Fibroblast of skin of left quadriceps (primary cell): ENCODE measurements around the gene OR10S1.
"Not testable (repeated sequence)": the region's sequence is repeated elsewhere in the genome, so short reads cannot be mapped to it uniquely, and the experiment has no call there.

Experiments used
- DNase-seq, 2 experiments: peaks; one replicate each; pipeline ENCODE4 v3.0.0-alpha.2; 2013; ENCODE audit warnings: low read depth in 2 of 2

OR10S1 gene

GRCh38 chr11:123977731-123978347, at the start of gene OR10S1:
OR10S1 (minus strand) TSS chr11:123977781; CDS start chr11:123977664, 117 bp downstream.
- DNase-seq, result no peak

- no peak for DNase-seq
Measured at GRCh38 chr11:124026498-124026897, 48.9 kb upstream of the OR10S1 start, which contains the start of gene OR10G8. OR10G8 (plus strand) TSS chr11:124026798; CDS start chr11:124029623, 2,825 bp downstream.

- DNase-seq, result not testable (repeated sequence)
Measured at GRCh38 chr11:124015837-124016236, 38.3 kb upstream of the OR10S1 start.

GRCh38 chr11:124012697-124013096, 35.1 kb upstream of the OR10S1 start, which contains the start of gene OR10G4:
OR10G4 (plus strand) TSS chr11:124012997; CDS start chr11:124015575, 2,578 bp downstream.
- no peak for DNase-seq

- no peak for DNase-seq
Measured at GRCh38 chr11:123995119-123995518, 17.5 kb upstream of the OR10S1 start, which contains the start of gene OR10G6. OR10G6 (minus strand) TSS chr11:123995161; CDS start chr11:123995161, 0 bp downstream.

- DNase-seq, result no peak
Measured at GRCh38 chr11:123979311-123979710, 1.7 kb upstream of the OR10S1 start.

- DNase-seq, result no peak
Measured at GRCh38 chr11:123976770-123977560, 616 bp downstream of the OR10S1 start.

GRCh38 chr11:123973816-123974215, 3.8 kb downstream of the OR10S1 start:
- DNase-seq, result peak; percentile 20 to 21

GRCh38 chr11:123956752-123957151, 20.8 kb downstream of the OR10S1 start:
- no peak for DNase-seq

GRCh38 chr11:123945132-123945531, 32.4 kb downstream of the OR10S1 start:
- DNase-seq, result no peak

- DNase-seq, result no peak
Measured at GRCh38 chr11:123943738-123944137, 33.8 kb downstream of the OR10S1 start, which contains the start of gene OR6T1. OR6T1 (minus strand) TSS chr11:123943838; CDS start chr11:123943838, 0 bp downstream.

GRCh38 chr11:123942413-123942812, 35.2 kb downstream of the OR10S1 start:
- DNase-seq, result no peak

- no peak for DNase-seq
Measured at GRCh38 chr11:123939317-123939716, 38.3 kb downstream of the OR10S1 start, which contains the start of gene OR4D5. OR4D5 (plus strand) TSS chr11:123939617; CDS start chr11:123939617, 0 bp downstream.
